NCI-H2171 (cell line): ENCODE measurements around the gene C1QTNF5.

Source experiments
- DNase-seq: peaks from one replicate; lab custom pipeline; 2025; lab: John Stamatoyannopoulos, UW

Gene C1QTNF5

DNA sequence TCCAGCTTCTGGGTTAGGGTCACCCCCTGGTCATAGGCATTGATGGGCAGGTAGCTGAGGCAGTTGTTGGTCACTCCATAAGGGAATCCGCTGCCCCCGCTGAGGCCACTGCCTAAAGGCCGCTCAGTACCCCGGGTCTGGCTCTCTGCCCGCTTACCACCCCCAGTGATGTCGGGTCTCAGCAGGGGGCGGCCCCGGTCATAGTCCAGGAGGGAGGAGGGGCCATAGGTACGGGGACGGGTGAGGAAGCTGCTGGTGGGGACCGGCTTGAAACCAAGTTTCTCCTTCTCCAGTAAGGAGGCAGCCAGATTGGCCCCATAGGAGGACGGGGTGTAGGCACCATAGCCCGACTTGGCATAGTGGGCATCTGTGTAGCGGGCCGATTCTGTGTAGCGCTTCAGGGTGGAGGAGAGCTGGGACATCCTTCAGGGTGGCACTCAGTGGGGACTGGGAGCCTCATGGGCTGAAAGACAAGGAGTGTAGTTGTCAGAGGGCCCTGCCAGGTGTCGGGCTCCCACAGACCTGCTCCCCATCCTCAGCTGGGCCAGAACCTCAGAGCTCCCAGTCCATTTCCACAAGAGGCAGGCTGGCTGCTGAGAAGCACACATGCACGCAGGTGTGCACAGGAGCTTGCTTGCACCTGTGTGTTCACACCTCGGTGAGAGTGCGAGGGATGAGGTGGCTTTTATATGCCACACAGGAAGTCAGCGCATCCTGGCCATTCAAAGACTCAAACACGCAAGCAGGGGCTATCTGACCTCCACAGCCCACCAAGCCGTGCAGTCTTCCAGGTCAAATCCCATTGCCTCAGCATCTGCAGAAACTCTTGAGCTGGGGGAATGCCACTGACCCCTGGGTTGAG is 32.6 kb upstream of the C1QTNF5 start:
- no peak for DNase-seq

DNA sequence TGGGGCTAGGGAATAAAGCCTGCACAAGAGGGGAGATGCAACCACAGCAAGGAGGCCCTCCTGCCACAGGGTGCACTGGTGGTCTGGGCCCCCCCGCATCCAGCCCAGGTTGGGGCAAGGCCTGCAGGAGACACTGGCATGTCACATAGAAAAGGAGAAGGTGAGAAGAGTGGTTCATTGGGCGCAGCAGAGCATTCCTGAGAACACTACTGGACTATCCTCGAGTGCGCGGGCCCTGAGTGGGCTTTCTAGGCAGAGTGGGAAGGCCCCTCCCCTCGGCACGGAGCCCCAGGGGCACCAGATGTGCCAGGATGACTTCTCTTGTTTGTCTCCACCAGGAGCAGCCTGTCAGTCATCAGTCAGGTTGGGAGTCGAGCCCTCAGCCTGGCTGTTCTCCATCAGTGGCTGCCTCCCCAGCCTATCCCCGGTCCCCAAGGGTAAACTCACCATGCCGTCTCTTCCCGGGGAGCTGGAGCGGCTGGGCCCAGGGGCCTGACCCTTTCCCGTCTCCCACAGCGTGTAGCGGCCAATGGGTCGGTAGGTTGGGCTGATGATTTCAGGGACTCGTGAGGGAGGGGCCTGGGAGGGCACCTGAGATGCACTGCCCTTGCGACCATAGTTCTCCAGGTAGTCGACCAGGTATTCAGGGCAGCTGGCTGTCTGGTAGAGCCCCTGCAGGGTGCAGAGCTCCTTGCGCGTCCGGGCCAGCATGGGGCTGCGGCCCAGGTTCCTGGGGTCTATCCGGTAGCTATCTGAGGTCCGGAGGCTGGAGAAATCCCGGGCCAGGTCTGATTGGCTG is 31.8 kb upstream of the C1QTNF5 start:
- DNase-seq, result no peak

DNA sequence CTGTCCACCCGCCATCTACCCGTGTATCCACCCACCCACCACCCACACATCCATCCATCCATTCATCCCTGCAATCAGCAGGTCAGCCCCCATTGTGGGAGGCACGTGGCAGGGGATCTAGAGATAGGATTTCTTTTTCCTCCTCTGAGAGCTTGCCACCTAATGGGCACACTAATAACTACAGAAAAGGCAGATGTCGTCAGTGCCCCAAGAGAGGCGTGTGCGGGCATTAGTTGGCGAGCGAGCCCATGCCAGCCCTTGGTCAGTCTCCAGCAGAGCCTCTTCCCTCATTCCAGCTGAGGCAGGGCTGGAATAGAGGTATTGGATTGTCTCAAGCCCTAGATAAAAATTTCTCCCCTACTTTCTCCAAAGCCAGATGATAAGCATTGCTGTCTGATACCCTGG is 31.1 kb upstream of the C1QTNF5 start:
- DNase-seq, result no peak

DNA sequence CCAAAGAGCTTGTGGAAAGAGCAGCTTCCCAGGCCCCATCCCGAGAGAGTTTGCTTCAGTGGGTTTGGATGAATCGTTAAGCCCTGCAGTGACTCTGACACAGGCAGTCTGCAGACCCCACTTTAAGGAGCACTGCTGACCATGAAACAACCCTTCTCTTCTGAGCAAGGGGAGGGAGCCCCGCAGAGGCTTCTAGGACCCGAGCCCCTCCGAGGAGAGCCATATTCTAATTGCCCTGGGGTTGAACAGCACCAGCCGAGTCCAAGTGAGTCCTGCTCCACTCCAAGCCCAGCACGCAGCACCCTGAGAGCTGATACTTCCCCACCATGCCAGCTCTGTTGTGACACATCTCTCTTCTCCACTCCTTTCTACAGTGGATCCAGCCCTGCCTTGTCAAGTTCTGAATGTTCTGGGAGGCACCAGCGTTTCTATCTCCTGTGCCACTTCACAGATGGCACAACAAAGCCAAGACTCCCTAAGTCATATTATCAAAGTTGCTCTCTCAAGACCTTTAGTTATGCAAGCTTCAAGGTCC is 30.5 kb upstream of the C1QTNF5 start:
- DNase-seq, result no peak

DNA sequence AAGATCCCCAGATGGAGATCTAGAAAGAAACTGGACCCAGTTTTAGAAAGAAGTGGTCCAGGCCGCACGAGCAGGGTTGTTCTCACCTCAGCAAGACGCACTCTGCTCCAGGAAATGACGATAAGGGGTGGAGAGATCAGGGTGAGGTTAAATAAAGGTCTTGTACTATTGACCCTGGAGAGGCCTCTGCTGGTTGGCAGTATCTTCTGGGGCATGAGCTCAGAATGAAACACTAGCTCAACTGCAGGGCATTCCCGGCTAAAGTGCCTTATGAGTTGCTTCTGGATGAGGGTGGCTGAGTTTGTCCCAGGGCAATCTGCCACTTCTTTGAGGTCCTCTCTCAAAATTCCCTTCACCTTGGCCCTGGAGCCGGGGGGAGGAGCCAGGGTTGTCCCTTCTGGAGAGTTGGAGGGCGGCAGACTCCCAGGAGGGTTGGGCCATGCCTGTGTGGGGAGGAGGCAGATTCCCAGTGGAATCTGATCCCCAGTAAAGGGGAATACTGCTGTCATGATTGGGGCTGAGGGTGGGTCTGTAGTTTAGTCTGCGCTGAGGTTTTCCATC is 29.9 kb upstream of the C1QTNF5 start:
- no peak for DNase-seq

DNA sequence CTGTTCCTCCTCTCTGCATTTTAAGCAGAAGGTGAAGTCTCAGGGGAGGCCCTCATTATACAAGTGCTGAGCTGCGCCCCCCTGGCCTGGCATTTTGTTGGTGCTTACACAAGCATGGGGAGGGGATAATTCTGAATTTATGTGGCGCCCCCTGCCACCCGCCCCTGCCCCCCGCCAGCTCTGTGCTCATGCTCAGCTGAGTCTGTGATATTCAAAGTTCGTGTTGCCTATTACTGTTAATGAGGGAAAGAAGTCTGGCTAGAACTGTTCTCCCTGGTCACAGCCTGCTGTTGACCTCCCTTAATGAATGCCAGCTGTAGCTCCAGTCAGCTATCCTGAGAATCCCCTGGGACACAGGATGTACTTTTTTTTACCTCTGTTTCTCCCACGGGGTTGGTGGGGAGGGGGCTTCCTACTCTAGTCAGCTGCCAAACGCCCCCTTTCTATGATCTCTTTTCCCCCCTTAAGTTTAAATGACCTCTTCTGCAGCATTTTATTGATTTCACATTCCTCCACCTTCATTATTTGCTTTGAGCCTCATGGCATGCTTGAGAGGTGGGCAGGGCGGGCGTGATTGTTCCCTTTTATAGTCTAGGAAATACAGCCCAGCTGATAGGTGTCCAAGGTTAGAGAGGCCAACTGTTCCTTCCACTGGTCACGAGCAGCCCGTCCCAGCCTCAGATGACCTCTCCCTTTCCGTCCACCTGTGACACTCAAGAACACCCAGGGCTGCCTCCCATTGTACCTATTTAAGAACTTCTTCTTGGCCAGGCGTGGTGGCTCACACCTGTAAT is 28.6 kb upstream of the C1QTNF5 start:
- peak; percentile 55 for DNase-seq

DNA sequence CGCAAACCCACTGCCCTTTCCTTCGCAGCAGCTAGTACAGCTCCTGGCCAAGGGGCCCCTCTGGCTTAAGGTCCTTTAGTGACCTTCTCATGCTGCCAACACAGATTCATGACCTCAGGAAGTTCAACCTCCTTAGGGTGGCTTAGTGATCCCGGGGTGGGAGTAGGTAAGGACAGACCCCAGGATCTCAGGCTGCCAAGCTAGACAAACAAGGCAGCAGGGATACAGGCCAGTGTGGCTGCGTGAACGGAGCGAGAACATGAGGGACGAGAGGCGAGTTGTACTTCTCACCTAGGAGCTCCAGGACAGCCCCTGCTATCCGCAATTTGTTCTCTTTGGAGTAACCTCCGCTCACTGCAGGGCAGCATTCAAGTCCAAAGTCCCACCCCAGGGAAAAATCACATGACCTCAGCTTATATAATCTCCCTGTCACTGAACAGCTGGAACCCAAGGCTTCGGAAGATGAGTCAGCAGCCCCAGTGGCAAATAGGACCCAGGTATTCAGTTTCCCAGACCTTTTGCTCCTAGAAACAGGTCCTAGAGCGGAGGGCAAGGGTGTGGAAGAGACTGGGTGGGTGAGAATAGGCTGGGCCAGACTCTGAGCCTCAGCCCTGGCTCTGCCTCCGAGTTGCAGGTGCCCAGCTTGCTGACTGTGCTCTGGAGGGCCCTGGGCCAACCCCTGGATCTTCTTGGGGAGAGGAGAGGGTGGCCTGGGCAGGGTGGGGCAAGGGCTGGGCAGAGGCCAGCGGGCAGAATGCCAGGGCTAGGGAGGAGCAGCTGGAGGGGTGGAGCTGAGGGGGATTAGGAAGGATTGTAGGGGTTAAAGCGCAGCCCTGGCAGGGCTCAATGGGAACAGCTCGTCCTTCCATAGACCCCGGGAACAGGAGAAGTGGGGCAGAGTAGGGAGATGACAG is 27.7 kb upstream of the C1QTNF5 start:
- no peak for DNase-seq

DNA sequence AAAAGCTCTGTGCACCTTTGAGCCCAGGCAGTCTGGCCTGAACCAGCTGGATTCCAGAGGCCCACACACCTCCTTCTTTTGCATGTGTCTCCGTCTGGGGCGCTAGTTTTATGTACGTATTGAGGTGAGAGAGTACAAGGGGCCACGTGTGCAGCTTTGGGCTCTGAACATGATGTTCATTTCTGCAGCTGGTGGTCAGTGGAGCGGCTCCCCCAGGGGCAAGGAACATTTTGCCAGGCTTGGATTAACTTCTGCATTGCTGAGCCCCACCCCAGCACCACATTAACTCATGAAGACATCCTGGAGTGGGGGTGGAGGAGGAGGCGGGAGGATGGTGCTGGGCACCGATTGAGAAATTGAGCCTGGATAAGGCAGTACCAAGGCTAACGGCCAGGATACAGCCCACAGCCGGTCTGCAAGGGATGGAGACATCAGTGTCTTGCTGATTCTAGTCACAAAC is 27.0 kb upstream of the C1QTNF5 start:
- DNase-seq, result no peak

DNA sequence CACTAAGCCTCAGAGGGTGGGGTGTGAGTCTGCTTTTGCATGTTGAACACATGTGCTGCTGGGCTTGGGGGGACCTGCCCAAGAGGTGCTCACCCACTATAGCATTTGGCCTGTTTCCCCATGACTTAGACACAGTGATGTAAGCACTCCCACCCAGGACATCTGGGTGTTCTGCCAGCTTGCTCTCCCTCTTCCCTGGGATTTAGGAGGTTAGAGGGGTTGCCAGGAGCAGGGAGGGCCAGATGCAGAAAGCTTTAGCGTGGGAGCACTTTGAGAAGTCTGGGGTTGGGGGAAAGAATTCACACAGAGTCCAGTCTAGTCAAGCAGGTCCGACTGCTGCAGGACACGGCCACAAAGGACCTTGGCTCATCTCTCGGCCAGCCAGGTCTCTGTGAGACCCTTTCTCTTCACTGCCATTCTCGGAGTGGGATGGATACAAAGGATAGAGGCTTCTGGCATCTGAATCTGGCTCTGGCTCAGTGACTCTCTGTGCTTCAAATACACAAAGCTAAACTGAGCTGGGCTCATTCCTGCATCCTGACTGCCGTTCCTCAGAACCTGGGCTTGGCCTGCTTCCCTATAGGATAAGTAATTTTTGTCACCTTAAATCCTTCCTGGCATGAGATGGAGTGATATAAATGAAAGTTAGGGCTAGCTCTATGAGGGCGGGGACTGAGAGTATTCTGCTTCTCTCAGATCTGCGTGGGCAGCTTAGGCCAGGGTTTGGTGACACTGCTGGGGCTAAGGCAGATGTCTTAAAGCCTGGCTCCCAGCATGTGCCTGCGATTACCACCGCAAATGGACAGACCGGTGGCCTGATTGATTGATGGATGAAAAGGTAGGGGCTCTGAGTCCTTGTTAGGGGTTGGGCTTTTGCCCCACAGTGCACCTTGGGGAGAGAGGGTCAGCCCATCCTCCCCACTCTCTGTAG is 26.3 kb upstream of the C1QTNF5 start:
- DNase-seq, result no peak

DNA sequence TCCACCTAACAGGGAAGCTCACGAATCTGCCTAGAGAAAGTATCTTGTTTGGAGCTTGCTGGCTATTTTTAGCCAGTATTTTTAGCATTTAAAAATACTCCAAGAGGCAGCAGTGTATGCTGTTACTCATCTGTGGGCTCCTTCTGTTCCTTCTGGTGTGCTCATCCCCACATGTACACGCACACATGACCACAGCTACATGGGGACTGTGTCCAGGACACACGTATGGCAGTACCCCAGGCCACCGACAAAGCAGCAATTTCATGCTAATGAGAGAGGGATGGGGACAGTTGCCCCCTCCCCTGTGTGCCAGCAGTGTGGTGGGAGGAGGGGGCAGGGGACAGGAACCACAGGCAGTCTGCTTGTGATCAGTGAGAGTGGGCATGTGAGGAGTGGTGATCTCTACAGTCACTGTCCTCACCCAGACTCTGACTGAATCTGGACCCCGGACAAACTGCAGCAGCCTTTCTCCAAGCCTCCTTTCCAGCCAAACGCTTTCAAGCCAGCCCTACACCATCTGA is 24.4 kb upstream of the C1QTNF5 start:
- DNase-seq, result no peak

DNA sequence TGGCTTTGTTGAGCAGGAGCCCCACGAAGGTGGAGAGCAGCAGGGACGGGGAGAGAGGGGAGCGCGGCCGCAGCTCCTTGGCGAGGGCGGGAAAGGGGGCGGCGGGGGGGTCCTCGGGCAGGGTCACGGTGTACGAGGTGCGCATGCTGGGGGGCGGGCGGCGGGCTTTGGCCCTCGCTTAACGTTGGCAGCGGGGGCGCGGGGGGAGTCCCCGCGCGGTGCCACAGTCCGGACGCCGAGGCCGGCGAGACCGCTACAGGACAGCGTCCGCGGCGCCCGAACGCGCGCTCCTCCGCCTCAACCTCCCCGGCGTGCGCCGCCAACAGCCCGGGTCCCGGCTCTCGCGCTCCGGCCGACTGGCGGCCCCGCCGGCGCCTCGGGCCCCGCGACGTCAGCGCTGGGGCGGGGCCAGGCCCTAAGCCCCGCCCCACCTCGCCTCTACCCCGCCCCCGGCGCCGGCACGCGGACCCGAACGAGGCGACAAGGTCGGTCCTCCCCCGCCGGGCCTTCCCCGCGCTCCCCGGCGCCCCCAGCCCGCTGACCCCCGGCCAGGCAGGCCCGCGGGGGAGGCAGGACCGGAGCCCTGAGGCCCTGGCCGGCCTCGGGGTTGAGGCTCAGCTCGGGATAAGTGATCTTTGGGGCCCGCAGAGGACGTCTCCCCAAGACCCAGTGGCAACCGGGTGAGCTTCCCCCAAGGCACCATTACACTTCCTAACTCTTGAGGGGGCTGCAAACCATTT is 23.3 kb upstream of the C1QTNF5 start:
- DNase-seq, result no peak

DNA sequence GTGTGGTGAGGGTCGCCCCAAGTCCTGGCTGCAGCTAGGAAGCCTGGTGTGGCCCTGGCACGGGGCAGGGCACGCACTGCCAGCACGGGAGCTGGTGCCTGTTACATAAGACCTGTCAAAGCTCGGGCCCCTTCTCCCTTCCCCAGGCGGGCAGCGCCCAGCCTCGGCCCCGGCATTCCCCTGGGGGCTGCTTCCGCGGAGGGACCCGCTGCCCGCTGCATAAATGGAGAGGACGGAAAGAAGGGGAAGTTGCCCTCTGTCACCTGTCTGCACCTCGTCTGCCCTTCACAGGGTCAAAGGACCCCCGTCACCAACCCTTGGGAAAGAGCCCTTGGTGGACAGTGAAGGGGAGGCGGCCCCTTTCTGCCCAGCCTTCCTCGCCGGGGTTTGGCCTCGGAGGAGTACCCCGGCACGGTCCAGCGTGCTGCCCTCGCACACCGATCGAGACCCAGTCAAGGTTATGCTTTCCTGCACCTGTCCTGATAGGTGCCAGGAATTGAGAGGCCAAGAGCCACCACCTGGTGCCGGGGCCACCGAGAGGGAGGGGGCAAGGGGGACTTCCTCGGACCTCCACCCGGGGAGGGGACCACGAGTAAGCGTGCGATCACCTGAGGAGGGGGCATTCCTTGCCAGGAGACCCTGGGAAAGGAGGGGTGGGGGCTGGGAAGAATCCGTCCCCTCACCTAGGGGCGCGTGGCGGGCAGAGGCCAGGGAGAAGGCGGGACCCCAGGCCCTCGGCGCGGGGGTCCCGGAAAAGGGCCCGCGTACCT is 22.6 kb upstream of the C1QTNF5 start:
- no peak for DNase-seq

DNA sequence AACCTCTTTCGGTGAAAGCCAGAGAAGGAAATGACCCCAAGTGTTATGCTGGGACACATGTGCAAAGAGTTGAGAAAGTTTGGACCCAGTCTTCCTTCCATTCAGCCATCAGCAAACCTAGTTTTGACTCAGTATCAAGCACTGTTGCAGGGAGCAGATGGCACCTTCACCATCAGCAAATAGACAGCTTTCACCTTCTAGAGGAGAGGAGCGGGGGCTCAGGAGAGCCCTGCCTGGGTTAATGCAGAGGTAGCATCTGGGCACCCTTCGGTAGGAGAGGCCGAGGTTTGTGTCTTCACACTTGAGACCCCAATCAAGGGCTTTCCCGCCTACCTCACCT is 22.0 kb upstream of the C1QTNF5 start:
- DNase-seq, result no peak

DNA sequence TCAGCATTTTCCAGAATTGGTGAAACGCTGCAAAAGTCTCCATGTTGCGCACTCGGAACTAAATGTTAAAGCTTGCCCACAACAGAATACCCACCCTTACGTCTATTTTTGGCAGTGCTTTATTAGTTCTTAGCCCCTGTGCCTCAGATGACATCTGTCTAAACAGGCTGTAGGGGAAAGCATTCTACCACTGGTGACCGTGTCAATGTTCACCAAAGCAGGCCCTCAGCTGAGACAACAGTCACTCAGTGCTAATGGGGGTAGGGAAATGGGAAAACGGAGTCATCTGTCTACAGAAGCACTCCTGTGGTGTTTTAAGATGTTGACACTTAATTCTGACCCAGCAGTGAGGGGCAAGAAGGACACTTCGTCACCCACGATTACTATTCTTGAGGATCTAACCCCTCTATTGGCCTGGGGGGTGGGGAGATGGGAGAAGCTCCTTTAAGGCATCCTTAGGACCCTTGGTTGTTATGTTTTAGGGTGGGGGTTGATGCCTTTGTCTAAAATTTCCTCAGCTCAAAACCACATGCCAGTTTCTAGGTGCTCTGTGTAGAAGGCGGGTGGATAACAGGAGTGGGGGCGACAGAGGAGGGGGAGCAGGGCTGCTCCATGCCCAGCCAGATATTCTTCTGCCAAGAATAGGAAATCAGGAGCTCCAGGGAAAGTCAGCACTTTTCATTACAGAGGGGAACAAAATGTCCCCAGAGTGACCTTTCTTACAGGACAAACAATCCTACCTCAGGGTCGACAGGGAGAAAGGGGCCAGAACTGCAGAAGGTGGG is 21.4 kb upstream of the C1QTNF5 start:
- no peak for DNase-seq

DNA sequence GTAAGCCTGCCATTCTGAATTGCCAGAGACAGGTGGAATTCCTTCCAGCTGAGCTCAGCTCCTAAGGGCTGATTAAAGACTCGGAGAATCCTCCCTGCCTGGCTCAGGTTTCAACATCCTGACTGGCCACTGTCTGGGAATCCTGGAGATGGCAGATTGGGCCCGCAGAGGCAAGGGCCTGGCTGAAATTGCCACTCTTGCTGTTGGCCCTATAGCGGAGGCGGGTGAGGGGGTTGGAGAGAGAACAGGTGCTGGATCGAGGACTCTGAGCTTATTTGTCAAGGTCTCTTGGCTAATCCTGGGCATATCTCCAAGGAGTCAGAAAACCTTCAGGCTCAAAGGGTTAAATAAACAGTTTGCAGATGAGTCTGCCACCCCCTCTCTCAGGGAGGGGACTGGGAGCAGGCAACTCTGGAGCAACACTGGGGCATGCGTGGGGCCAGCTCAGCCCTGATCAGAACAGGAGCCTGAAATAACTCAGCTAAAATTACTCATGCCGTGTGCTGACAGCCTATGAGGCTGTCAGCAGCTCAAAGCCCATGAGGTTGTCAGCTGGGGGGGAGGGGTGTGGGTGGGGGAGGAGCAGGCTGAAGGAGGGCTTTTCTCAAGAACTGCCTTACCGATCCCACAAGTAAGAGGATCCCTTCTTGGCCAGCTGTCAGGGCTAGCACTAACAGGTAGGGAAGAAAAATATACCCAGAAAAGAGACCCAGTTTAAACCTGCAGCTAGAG is 20.5 kb upstream of the C1QTNF5 start:
- DNase-seq, result peak; percentile 67
